OCI-LY3 (cell line): ENCODE data around the gene STAT5B.
A peak's percentile ranks its signal among the peaks of the same experiment; 100 is the strongest.

Source experiments
- H2AFZ ChIP-seq: fragments of 200-600, 300-600 bp; shearing (Covaris generic); 2 replicates; pipeline ENCODE4 v1.6.0; 2014; ENCODE audit warnings: antibody characterized with exemption, low read depth, low read length
- H3K27ac ChIP-seq: fragments of 200-600, 300-600 bp; sonication (generic); 2 replicates; pipeline ENCODE4 v1.5.1; 2014; ENCODE audit warnings: mild to moderate bottlenecking, low read length, moderate library complexity, mixed read lengths
- H3K27me3 ChIP-seq: fragments of 200-600, 300-600 bp; sonication (generic); 2 replicates; pipeline ENCODE4 v1.6.1; 2014; ENCODE audit warnings: low read depth, low read length, mixed read lengths
- H3K36me3 ChIP-seq: fragments of 200-600, 300-600 bp; sonication (generic); replicated peaks from 2 replicates; pipeline ENCODE3; 2014; ENCODE audit warnings: low read depth, low read length, mixed read lengths
- H3K4me1 ChIP-seq: fragments of 300-600, 200-600 bp; sonication (generic); 2 replicates; pipeline ENCODE4 v1.6.1; 2014; ENCODE audit warnings: low read length, mixed read lengths
- H3K4me2 ChIP-seq: fragments of 200-600, 300-600 bp; sonication (generic); 2 replicates; pipeline ENCODE4 v1.6.1; 2014; ENCODE audit warnings: low read length, mixed read lengths
- H3K4me3 ChIP-seq: fragments of 300-600, 200-600 bp; sonication (generic); 2 replicates; pipeline ENCODE4 v1.5.1; 2014; ENCODE audit warnings: antibody characterized with exemption, mild to moderate bottlenecking, low read length, moderate library complexity
- H3K79me2 ChIP-seq: fragments of 300-600, 200-600 bp; shearing (Covaris generic); 2 replicates; pipeline ENCODE4 v1.6.1; 2014; ENCODE audit warnings: mild to moderate bottlenecking, low read length, mixed read lengths
- H3K9ac ChIP-seq: fragments of 300-600, 200-600 bp; shearing (Covaris generic); 2 replicates; pipeline ENCODE4 v1.6.0; 2014; ENCODE audit warnings: mild to moderate bottlenecking, low read length, moderate library complexity
- H3K9me3 ChIP-seq: fragments of 200-600, 300-600 bp; shearing (Covaris generic); 2 replicates; pipeline ENCODE4 v1.6.1; 2014; ENCODE audit warnings: low read length, mixed read lengths; ENCODE audit not compliant: insufficient read depth
- H4K20me1 ChIP-seq: fragments of 200-600, 300-600 bp; sonication (generic); 2 replicates; pipeline ENCODE4 v1.6.1; 2016; ENCODE audit warnings: low read length, mixed read lengths; ENCODE audit not compliant: insufficient read depth
- CTCF ChIP-seq: fragments of 200-600, 300-600 bp; sonication (generic); IDR thresholded peaks from 2 replicates; pipeline ENCODE4 v1.5.1; 2014; ENCODE audit warnings: antibody characterized with exemption, low read length, low read depth
- EZH2phosphoT487 ChIP-seq: fragments of 200-600 bp; shearing (Covaris generic); IDR thresholded peaks from 2 replicates; pipeline ENCODE4 v1.6.1; 2018; ENCODE audit warnings: antibody characterized with exemption, mixed run types, low read depth

STAT5B gene

GRCh38 chr17:42286411-42287221, 10.4 kb upstream of the STAT5B start:
- H3K4me2 ChIP-seq: peak overlapping the region; percentile 98
- no peaks in the 10 kb centered on the region for H3K9me3 ChIP-seq
- peaks cover 17% of the 10 kb centered on the region for H3K36me3 ChIP-seq
- 0 out of 2 replicates have a peak, but pooled peaks cover 3% of the 10 kb centered on the region for H4K20me1 ChIP-seq
- H3K27me3 ChIP-seq: no peaks in the 10 kb centered on the region
- peak overlapping the region; percentile 92 for H3K9ac ChIP-seq
- TF ChIP-seq CTCF (no peak), EZH2phosphoT487 (no peak)
- H2AFZ ChIP-seq: 0 out of 2 replicates have a peak overlapping the region, but pooled peaks have one; percentile 49
- H3K4me3 ChIP-seq: peak overlapping the region; percentile 84
- peaks cover 48% of the 10 kb centered on the region for H3K4me1 ChIP-seq
- H3K27ac ChIP-seq: peak overlapping the region; percentile 95
- H3K79me2 ChIP-seq: peaks cover 60% of the 10 kb centered on the region

- no peak overlapping the region for H2AFZ ChIP-seq
- peaks cover 50% of the 10 kb centered on the region for H3K79me2 ChIP-seq
- H3K36me3 ChIP-seq: peaks cover 12% of the 10 kb centered on the region
- H3K4me3 ChIP-seq: no peak overlapping the region
- no peak overlapping the region; the same call in 1 of the 2 replicates for H3K9ac ChIP-seq
- H4K20me1 ChIP-seq: 0 out of 2 replicates have a peak, but pooled peaks cover 3% of the 10 kb centered on the region
- H3K27ac ChIP-seq: 0 out of 2 replicates have a peak overlapping the region, but pooled peaks have one; percentile 0
- TF ChIP-seq CTCF (no peak), EZH2phosphoT487 (no peak)
- peaks cover 48% of the 10 kb centered on the region for H3K4me1 ChIP-seq
- no peaks in the 10 kb centered on the region for H3K27me3 ChIP-seq
- peak overlapping the region; percentile 98 for H3K4me2 ChIP-seq
- no peaks in the 10 kb centered on the region for H3K9me3 ChIP-seq
Measured at GRCh38 chr17:42285346-42286050, 9.3 kb upstream of the STAT5B start.

DNA sequence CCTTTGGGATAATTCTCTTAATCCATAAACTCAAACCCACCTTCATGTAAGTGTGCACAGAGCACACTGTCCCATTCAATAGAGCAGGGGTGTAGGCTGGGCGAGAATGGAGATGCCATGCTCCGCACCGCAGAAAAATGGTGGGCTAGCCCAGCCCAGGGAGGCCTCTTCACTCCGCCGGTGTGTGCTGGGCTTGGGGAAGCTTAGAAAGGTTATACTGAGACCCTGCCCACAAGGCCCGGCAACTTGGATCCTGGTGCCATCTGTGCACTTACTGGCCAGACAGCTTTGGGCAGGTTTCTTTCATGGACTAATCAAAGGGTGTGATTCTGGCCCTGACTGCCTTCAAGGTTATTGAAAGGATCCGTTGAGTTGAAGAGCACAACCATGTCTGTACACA, 8.4 kb upstream of the STAT5B start:
- no peaks in the 10 kb centered on the region for H3K27me3 ChIP-seq
- no peak overlapping the region for H3K27ac ChIP-seq
- peaks cover 41% of the 10 kb centered on the region for H3K79me2 ChIP-seq
- no peak for TF ChIP-seq EZH2phosphoT487
- no peak for TF ChIP-seq CTCF
- H3K9me3 ChIP-seq: no peaks in the 10 kb centered on the region
- H2AFZ ChIP-seq: no peak overlapping the region
- peaks cover 4% of the 10 kb centered on the region for H3K36me3 ChIP-seq
- H3K4me1 ChIP-seq: peaks cover 38% of the 10 kb centered on the region
- no peak overlapping the region for H3K4me3 ChIP-seq
- no peak overlapping the region for H3K4me2 ChIP-seq
- no peak overlapping the region for H3K9ac ChIP-seq
- no peaks in the 10 kb centered on the region for H4K20me1 ChIP-seq

- Histone ChIP-seq H3K27me3 (no peaks in the 10 kb centered on the region), H3K4me2 (no peak overlapping the region), H3K36me3 (no peaks in the 10 kb centered on the region)
Measured at GRCh38 chr17:42284024-42284369, 7.8 kb upstream of the STAT5B start.

More at GRCh38 chr17:42284024-42284369, 7.8 kb upstream of the STAT5B start:
- Histone ChIP-seq H3K4me3 (no peak overlapping the region), H4K20me1 (no peaks in the 10 kb centered on the region), H3K9me3 (no peaks in the 10 kb centered on the region), H3K79me2 (peaks cover 35% of the 10 kb centered on the region), H3K9ac (no peak overlapping the region), H3K27ac (no peak overlapping the region), H3K4me1 (peaks cover 33% of the 10 kb centered on the region), H2AFZ (no peak overlapping the region)
- TF ChIP-seq EZH2phosphoT487 (no peak), CTCF (no peak)
